ENCODE data around the gene HLA-G. TPM values are rescaled to one million over a fixed set of nuclear protein-coding genes. Genes with fewer than 3 reads are reported as not detected.
A peak's percentile ranks its signal among the peaks of the same experiment; 100 is the strongest.

HLA-G gene
- total and polyA plus RNA-seq, 9 of the 15 experiments (the other 6 are each of a cell fraction or from before 2014, with no cell fraction given): 0.13 TPM; not detected in 8

- TF ChIP-seq RBM15 (IDR thresholded peaks at IDR 0.05; ENCODE audit: insufficient read depth, low read length) (no peak), E2F6 (IDR thresholded peaks at IDR 0.05; ENCODE audit: borderline replicate concordance in 1 of 2, extremely low read depth in 1 of 2, insufficient read depth in 1 of 2, insufficient read length in 1 of 2, low read depth in 1 of 2, low read length in 1 of 2, poor library complexity in 1 of 2, severe bottlenecking in 1 of 2) (no peak), NFATC3 (IDR thresholded peaks at IDR 0.05) (no peak), SP2 (IDR thresholded peaks at IDR 0.05; ENCODE audit: extremely low read depth, low read depth, low read length, poor library complexity, severe bottlenecking) (no peak), ZMIZ1 (IDR thresholded peaks at IDR 0.05; ENCODE audit: low read depth in 2 of 2, low read length in 2 of 2) (no peak), NFE2L1 (tag; IDR thresholded peaks at IDR 0.05; ENCODE audit: borderline replicate concordance, low read depth) (no peak), ZNF583 (CRISPR knock-in tag; IDR thresholded peaks at IDR 0.05) (no peak), THRA (IDR thresholded peaks at IDR 0.05) (no peak), GATA2 (CRISPR knock-in tag; IDR thresholded peaks at IDR 0.05) (no peak), EWSR1 (IDR thresholded peaks at IDR 0.05; ENCODE audit: borderline replicate concordance, low read depth, partially characterized antibody) (no peak), E2F4 (CRISPR knock-in tag; IDR thresholded peaks at IDR 0.05; ENCODE audit: low read depth) (no peak), FUS (optimal IDR thresholded peaks at IDR 0.05; ENCODE audit: low read depth, low read length) (no peak)
- in situ Hi-C loops (cut with MboI) (no loop called here), intact Hi-C loops (cut with micrococcal nuclease) (no loop called here)
- peak; percentile 89 for ATAC-seq
- no peak for FAIRE-seq
- WGBS (ENCODE audit: insufficient coverage, low coverage, missing lambda C conversion rate): 34% methylated on average over 55 of the region's 79 CpGs
- Histone ChIP-seq H3K27ac (ENCODE audit: extremely low read depth, low read depth, low read length) (no peak overlapping the region), H3K9me1 (ENCODE audit: control insufficient read depth, insufficient read depth, low read length) (no peaks in the 10 kb centered on the region), H3K4me3 (no peak overlapping the region), H3K4me2 (ENCODE audit: insufficient read depth, low read length) (0 out of 2 replicates have a peak overlapping the region, but pooled peaks have one; percentile 12), H3K79me2 (ENCODE audit: control insufficient read depth, insufficient read depth, low read length) (no peaks in the 10 kb centered on the region), H3K36me3 (ENCODE audit: control insufficient read depth, insufficient read depth, low read length) (no peaks in the 10 kb centered on the region), H3K9ac (ENCODE audit: insufficient read depth in 1 of 2, low read depth in 2 of 2, low read length in 2 of 2) (peak overlapping the region in 1 of 2 experiments; percentile 15; a peak in 1 of 4 replicates), H3K9me3 (replicated peaks; ENCODE audit: control insufficient read depth, insufficient read depth, low read depth, low read length) (0 out of 2 replicates have a peak, but pooled peaks cover 3% of the 10 kb centered on the region), H2AFZ (ENCODE audit: low read depth, low read length) (no peak overlapping the region), H3K4me1 (replicated peaks in 1 of 2; ENCODE audit: control insufficient read depth in 2 of 2, insufficient read depth in 2 of 2, low read length in 2 of 2) (peaks cover 0 to 13% of the 10 kb centered on the region in 2 experiments; a peak in 2 of 5 replicates), H4K20me1 (replicated peaks; ENCODE audit: control insufficient read depth, insufficient read depth, low read length) (no peaks in the 10 kb centered on the region), H3K27me3 (ENCODE audit: control insufficient read depth in 2 of 2, insufficient read depth in 2 of 2, low read length in 2 of 2) (peaks cover 14 to 29% of the 10 kb centered on the region in 2 experiments)
- POLR2A ChIA-PET: no interaction called here
- no TSS peak for BruUV-seq (replicated peaks)
- peak in 3 of 4 experiments; percentile 46 to 70 (median 67) for DNase-seq (ENCODE audit: extremely low read depth in 1 of 4, low spot score in 3 of 4)
- CTCF ChIA-PET (ENCODE audit: low intra/inter-chr PET ratio): no interaction called here
Measured at GRCh38 chr6:29792123-29793035, 35.2 kb upstream of the HLA-G start.
